HG03432 (cell line): ENCODE data around the gene THAP9.

Source experiments
- ATAC-seq: cut with Tn5 transposase; IDR thresholded peaks from one replicate; pipeline ENCODE4 v1.9.1; 2021; ENCODE audit warnings: mild to moderate bottlenecking, moderate library complexity; ENCODE audit not compliant: unreplicated experiment

The THAP9 gene

DNA sequence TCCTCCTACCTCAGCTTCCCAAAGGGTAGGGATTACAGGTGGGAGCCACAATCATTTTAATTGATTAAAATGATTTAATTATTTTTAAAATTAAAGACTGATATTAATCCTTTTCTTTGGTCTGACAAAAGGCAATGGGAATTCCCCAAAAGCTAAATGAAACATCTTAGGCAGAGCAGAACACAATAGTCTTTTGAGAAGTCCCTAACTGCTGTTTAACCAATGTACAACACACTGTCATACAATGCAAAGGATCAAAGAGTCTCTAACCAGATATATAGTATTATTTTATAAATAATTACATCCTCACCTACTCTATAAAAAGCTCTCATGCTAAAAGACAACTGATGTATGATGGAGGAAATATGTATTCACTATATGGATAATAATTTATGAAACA is 47.0 kb downstream of the THAP9 start:
- peak; percentile 59 for ATAC-seq

DNA sequence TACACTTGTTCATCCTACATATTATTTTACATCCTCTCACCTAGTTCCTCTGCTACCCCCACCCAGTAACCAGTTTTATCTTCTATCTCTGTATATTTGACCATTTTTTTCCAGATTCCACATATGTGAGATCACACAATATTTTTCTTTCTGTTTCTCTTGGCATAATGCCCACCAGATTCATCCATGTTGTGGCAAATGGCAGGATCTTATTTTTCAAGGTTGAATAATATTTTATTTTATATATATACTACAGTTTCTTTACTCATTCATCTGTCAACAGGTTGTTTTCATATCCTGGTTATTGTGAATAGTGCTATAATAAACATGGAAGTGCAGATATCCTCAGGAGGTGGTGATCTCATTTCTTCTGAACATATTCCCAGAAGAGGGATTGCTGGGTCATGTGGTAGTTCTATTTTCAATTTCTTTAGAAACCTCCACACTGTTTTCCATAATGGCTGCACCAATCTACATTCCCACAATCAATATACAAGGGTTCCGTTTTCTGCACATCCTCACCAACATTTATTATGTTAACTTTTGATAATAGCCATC is 48.2 kb downstream of the THAP9 start:
- ATAC-seq, result no peak

DNA sequence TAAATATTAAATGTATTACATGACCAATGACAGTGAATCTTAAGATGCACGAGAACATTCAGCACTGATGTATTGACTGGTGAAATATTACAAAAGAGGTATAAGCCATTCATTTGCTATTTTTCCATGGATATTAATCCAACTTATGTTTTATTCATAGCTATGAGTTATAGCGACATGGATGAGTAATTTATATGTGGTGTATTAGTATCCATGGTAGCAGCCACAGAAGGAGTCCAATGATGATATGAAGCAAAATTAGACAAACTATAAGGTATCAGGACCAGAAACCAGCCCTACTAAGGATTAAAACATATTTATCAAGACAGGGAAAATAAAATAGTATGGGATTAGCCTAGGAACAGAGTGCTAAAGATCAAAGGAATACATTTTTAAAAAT is 50.7 kb downstream of the THAP9 start:
- ATAC-seq, result no peak

DNA sequence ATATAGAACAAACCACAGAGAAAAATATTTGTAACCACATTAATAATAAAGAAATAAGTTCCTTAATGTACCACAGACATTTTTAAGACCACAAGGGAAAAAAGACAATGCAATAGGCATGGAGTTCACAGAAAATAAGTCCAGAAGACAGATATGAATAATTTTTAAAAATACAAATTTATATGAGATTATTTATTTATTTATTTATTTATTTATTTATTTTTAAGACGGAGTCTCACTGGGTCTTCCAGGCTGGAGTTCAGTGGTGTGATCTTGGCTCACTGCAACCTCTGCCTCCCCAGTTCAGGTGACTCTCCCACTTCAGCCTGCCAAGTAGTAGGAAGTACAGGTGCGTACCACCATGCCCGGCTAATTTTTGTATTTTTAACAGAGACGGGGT is 53.7 kb downstream of the THAP9 start:
- ATAC-seq, result no peak

DNA sequence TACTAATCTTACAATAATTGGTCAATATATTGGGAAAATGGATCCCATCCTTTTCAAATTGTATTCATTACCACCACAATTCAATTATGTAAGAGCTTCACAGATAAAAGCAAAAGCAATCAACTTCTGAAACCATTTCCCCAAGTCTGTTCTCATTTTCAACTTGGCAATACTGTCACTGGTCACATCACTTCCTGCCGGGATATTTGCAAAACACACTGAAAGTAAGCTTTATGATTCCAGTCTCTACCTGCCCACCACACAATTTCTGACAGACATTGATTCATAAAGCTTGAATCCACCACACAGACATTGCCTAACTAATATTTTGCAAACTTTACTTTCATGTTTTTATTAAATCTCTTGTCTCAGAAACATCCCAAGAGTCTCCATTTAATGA is 56.5 kb downstream of the THAP9 start:
- ATAC-seq, result no peak

DNA sequence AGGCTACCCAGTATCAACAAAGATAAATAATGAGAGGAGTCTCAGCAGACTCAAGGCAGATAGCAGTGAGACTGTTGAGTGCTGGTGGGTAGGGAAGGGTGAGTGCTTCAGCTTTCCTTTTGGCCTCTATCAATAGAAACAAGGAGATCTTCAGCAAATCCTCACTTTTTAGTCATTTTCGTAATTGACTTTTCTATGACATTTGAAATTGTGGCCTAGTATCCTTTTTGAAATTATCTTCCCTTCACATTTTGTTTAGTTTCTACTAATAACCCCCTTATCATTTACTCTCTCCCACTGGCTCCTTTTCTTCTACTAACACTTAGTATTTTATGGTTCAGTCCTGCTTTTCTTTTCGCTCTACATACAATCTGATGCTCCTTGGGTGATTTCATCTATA is 65.2 kb downstream of the THAP9 start:
- no peak for ATAC-seq

DNA sequence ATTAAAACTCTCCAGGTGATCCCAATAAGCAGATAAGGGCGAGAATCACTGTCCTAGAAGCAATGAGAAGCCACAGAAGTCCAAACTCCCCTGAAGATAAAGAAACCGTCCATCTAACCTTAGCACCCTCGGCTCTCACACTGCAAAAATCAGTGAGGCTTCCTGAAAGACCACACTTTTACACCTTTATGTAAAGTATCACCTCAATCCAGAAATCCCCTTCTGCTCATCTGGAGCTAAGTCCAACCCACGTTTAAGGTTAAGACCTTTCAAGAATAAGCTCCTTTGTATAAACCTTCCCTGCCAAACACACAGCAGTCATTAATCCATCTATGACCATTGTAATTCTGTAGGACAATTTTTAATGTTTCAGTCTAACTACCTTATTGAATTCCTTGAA is 68.4 kb downstream of the THAP9 start:
- ATAC-seq, result no peak

DNA sequence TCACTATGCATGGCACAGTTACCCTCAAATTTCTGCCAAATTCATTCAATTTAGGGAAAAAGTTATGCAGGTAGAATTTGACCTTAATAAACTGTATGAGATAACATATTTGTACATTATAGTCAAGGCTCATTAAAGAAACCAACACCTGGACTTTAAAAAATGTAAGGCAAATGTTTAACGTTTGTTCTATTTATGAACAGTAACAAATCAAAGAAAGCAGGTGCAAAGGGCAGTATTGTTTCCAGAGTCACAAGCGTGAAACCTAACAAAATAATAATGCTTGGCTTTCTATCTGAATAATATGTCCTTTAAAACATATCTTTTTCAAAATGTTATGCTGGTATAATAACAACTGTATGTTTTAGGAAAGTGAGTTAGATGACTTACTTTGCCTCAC is 68.9 kb downstream of the THAP9 start:
- no peak for ATAC-seq
